Esophagus squamous epithelium (tissue), 5 donors: ENCODE data around the gene SEMA5B. TPM values are rescaled to one million over a fixed set of nuclear protein-coding genes. Genes with fewer than 3 reads are reported as not detected.

Experiments
- DNase-seq: peaks from one replicate; lab custom pipeline; 2025; lab: John Stamatoyannopoulos, UW
- H3K27ac ChIP-seq, 4 donors: fragments of 200-600 bp; sonication (generic); one replicate each; pipeline ENCODE4 v1.5.1; 2016 to 2019; ENCODE audit warnings: mild to moderate bottlenecking in 1 of 4
- H3K27me3 ChIP-seq, 4 donors: fragments of 200-600 bp; sonication (generic); 1 replicate in 3 of 4; 2 replicates in 1 of 4; pipeline versions ENCODE4 v1.5.1 to v1.6.0; 2017 to 2021; ENCODE audit warnings: antibody characterized with exemption in 1 of 4
- H3K36me3 ChIP-seq, 3 donors: fragments of 200-600 bp; sonication (generic); one replicate each; pipeline ENCODE4 v1.5.1; 2016 to 2019
- H3K4me1 ChIP-seq, 3 donors: fragments of 200-600 bp; sonication (generic); one replicate each; pipeline ENCODE4 v1.5.1; 2017 to 2019
- H3K4me3 ChIP-seq, 4 donors: fragments of 200-600 bp; sonication (generic); 1 replicate in 3 of 4; 2 replicates in 1 of 4; pipeline ENCODE4 v1.5.1; 2016 to 2019; ENCODE audit warnings: mild to moderate bottlenecking in 2 of 4, moderate library complexity in 1 of 4
- H3K9me3 ChIP-seq, 3 donors: fragments of 200-600 bp; sonication (generic); one replicate each; pipeline ENCODE4 v1.5.1; 2016 to 2019
- CTCF ChIP-seq, 6 experiments: fragments of 450-650 bp in 4 of 6; fragments of 200-600 bp in 2 of 6; sonication (generic) in 2 of 6; IDR thresholded peaks; one replicate each; pipeline ENCODE4 v1.5.1; 2016 to 2019; ENCODE audit warnings: antibody characterized with exemption in 6 of 6, mild to moderate bottlenecking in 4 of 6, moderate library complexity in 4 of 6
- POLR2A ChIP-seq, 4 donors: fragments of 450-650 bp; IDR thresholded peaks; one replicate each; pipeline ENCODE4 v1.6.1; 2017; ENCODE audit warnings: antibody characterized with exemption in 4 of 4, mild to moderate bottlenecking in 4 of 4, moderate library complexity in 3 of 4
- WGBS, 2 donors: methylation state at CpG; one replicate each; pipeline ENCODE4 v1.1.5; 2018; 5-methylcytosine and 5-hydroxymethylcytosine counted together
- intact Hi-C: fragments of 100-400 bp; cut with DNase I; formaldehyde crosslinking; loops from one replicate; pipeline ENCODE4 v1.15.0; 2022
- total RNA-seq, 4 donors: library from RNA; depleted of rRNA; stranded (reverse); fragments of >200 nt; gene quantifications; one replicate each; pipeline ENCODE4 v1.1.0, GENCODE V29; 2016
- donor health status: DM: yes; HTN: yes; CAD: no.

SEMA5B gene
- total RNA-seq, 4 donors from 2014 or later: 0.13 to 0.21 (median 0.19) TPM; not detected in 1

GRCh38 chr3:123021996-123022510, 5.5 kb downstream of the SEMA5B start:
- no peak overlapping the region for H3K27ac ChIP-seq
- intact Hi-C loops: loop anchor here (10.0 kb wide), 2 partner anchors 77 to 267 kb away; no protein-coding TSS in a partner anchor
- peaks cover 2 to 86% (median 4%) of the 10 kb centered on the region in 4 donors for H3K27me3 ChIP-seq
- no peak overlapping the region for H3K4me3 ChIP-seq
- no peaks in the 10 kb centered on the region for H3K9me3 ChIP-seq
- no peak for DNase-seq
- peaks cover 4 to 13% (median 9%) of the 10 kb centered on the region in 3 donors for H3K4me1 ChIP-seq
- WGBS, 2 donors: 81 to 84% methylated on average over 7 of the region's 7 CpGs
- no peak for TF ChIP-seq POLR2A (IDR thresholded peaks at IDR 0.05)
- no peak for TF ChIP-seq CTCF (IDR thresholded peaks at IDR 0.05)
- no peaks in the 10 kb centered on the region for H3K36me3 ChIP-seq

GRCh38 chr3:123021388-123021787, 6.2 kb downstream of the SEMA5B start:
- WGBS, 2 donors: 88% methylated on average over 4 to 7 of the region's 7 CpGs
- DNase-seq: no peak
- no peaks in the 10 kb centered on the region for H3K9me3 ChIP-seq
- peaks cover 0 to 79% (median under 1%) of the 10 kb centered on the region in 4 donors for H3K27me3 ChIP-seq
- intact Hi-C loops: loop anchor here (10.0 kb wide), 2 partner anchors 77 to 267 kb away; no protein-coding TSS in a partner anchor
- peaks cover 0 to 7% (median 2%) of the 10 kb centered on the region in 3 donors for H3K4me1 ChIP-seq
- H3K27ac ChIP-seq: no peak overlapping the region
- H3K4me3 ChIP-seq: no peak overlapping the region
- TF ChIP-seq CTCF (IDR thresholded peaks at IDR 0.05) (no peak), POLR2A (IDR thresholded peaks at IDR 0.05) (no peak)
- H3K36me3 ChIP-seq: no peaks in the 10 kb centered on the region

- H3K9me3 ChIP-seq: no peaks in the 10 kb centered on the region
- no peak overlapping the region for H3K4me3 ChIP-seq
- no peaks in the 10 kb centered on the region for H3K4me1 ChIP-seq
- H3K27me3 ChIP-seq: peaks cover 0 to 73% (median 0%) of the 10 kb centered on the region in 4 donors
- DNase-seq: no peak
- TF ChIP-seq CTCF (IDR thresholded peaks at IDR 0.05): no peak
- TF ChIP-seq POLR2A (IDR thresholded peaks at IDR 0.05): no peak
- H3K27ac ChIP-seq: no peak overlapping the region
- H3K36me3 ChIP-seq: no peaks in the 10 kb centered on the region
- intact Hi-C loops: loop anchor here (10.0 kb wide), 2 partner anchors 76 to 266 kb away; no protein-coding TSS in a partner anchor
- 95% methylated on average over 3 of the region's 3 CpGs for WGBS, 2 donors
Observed at GRCh38 chr3:123020709-123021108, 6.9 kb downstream of the SEMA5B start.

- intact Hi-C loops: no loop called here
Observed at GRCh38 chr3:123019591-123019990, 8.0 kb downstream of the SEMA5B start.

More at GRCh38 chr3:123019591-123019990, 8.0 kb downstream of the SEMA5B start:
- H3K36me3 ChIP-seq: no peaks in the 10 kb centered on the region
- no peak overlapping the region for H3K27ac ChIP-seq
- WGBS, 2 donors: 67 to 86% methylated on average over 5 of the region's 5 CpGs
- H3K27me3 ChIP-seq: peaks cover 0 to 62% (median 0%) of the 10 kb centered on the region in 4 donors
- DNase-seq: no peak
- H3K4me3 ChIP-seq: no peak overlapping the region
- no peak for TF ChIP-seq POLR2A (IDR thresholded peaks at IDR 0.05)
- TF ChIP-seq CTCF (IDR thresholded peaks at IDR 0.05): no peak
- H3K4me1 ChIP-seq: no peaks in the 10 kb centered on the region
- no peaks in the 10 kb centered on the region for H3K9me3 ChIP-seq
